Hindlimb muscle (tissue), 1 donor: ENCODE results near the gene IL6ST. TPM values are rescaled to one million over a fixed set of nuclear protein-coding genes. Genes with fewer than 3 reads are reported as not detected.

Source experiments
- DNase-seq: peaks from one replicate; pipeline ENCODE4 v3.0.0-alpha.2; 2013
- polyA plus RNA-seq: library from polyadenylated mRNA; unstranded; fragments of 120-200 nt; gene quantifications from one replicate; pipeline ENCODE4 v1.2.1, GENCODE V29; 2013; ENCODE audit not compliant: insufficient read length

Gene IL6ST
- polyA plus RNA-seq, 1 donor, result 52.5 TPM

DNA sequence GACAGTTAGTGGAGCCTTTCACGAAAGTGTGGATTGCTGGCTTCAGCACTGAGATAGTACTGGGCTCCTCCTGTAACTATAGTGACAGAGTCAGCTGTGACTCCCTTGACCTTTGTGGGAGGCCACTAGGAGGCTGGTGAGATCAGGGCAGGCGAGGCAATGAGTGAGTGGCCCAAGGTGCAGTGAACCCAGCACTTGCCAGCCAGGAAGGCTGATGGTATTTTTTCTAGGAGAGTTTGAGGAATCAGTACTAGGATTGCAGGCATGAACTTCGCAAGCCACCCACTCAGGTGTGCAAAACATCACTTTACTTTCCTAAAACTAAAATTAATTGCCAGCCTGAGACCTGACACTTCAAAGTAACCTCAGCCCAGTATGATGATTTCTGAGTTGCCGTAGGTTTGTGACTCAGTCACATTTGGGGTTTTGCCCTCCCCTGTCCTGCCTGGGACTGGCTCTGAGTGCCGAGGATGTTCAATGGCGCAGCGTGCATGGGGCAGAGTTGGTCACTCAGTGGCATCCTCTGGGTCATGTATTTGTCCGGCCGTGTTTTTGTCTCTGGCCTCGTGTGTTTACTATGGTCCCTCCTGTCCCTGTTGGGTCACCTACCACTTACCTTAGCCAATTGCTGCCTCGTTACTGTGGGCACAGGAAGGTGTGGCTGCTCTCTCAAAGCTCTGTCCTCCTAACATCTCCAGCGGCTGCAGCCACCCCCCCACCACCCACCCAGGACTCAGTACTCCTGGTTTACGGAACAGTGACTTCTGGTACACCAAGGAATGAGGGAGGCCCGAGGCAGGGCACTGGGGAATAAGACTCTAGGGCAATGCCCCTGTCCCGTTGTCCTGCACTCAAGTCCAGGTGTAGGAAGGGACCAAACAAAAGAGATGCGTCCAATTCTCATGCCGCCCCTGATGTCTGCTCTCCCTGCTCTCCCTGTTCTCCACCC is 76.4 kb downstream of the IL6ST start:
- no peak for DNase-seq

DNA sequence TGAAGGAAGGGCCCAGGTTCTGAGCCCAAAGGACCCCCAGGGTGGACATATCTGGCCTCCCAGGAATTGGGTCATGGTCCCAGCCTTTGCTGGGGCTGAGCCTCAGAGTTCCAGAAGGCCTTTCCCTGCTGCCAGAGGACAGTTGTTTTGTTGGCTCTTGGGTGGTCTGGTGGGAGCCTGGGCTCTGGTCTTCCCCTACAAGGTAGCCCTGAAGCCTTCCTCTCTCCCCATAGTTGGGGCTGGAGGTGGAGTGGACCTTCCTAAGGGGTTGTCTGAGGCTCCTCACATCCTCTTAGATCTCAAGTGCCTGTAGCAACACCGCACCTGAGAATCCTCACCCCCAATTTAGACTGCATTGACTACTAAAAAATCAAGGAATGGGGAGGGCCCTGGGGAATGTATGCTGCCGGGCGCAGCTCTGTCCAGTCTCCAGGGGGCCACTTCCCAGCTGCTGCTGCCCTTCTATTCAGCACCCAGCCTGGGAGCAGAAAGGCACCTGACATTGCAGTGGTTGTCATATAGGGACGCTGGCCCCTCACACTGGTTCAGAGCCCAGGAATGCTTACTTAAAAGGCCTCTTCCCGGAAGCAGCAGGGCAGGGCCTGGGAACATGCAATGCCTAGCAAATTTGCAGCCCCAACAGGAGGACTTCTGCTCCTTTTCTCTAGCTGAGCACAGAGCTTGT is 77.2 kb downstream of the IL6ST start:
- DNase-seq, result no peak

DNA sequence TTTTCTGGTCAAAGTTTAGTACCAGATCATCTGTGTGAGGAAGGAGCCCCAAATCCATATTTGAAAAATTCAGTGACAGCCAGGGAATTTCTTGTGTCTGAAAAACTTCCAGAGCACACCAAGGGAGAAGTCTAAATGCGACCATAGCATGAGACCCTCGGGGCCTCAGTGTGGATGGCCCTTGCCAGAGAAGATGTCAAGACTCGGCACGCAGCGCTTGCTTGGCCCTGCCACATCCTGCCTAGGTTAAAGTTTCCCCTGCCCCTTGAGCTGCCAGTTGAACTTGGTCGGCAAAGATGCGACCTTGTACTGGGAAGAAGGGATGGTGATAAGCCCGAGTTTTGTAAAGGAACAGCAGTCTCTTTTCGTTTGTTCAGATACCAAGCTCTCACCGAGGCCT is 77.8 kb downstream of the IL6ST start:
- DNase-seq, result no peak

DNA sequence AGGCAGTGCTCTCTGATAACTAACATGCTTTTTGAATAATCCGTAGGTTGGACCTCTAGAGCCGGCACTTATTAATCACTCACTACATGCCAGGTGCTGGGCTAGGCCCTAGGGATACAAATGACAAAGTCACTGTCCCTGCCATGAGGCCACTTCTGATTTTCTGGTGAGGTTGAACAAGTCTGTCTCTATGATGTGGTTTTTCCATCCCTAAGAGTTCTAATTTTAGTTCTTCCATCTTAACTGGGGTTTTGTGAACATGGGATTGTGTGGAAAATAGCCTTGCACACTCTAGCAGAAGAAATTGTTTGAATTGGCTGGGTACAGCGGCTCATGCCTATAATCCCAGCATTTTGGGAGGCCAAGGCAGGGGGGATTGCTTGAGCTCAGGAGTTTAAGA is 79.0 kb downstream of the IL6ST start:
- DNase-seq, result no peak

DNA sequence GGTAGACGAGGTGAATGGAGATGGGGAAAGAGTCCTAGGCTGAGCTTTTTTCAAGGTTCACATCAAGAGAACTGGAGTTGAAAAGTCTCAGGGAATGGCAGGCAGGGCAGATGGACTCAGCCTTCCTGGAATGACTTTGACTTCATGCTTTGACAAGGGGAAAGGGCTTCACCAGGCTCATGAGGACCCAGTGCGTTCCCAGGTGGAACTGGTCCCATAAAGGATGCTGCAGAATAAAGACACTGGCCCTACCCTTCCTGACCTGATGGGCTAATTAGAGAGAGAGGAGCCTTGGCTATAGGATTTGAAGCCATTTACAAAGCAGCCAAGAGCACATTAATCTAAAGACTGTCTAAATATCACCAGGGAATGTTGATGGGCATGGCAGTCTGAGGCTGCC is 79.8 kb downstream of the IL6ST start:
- DNase-seq, result no peak

DNA sequence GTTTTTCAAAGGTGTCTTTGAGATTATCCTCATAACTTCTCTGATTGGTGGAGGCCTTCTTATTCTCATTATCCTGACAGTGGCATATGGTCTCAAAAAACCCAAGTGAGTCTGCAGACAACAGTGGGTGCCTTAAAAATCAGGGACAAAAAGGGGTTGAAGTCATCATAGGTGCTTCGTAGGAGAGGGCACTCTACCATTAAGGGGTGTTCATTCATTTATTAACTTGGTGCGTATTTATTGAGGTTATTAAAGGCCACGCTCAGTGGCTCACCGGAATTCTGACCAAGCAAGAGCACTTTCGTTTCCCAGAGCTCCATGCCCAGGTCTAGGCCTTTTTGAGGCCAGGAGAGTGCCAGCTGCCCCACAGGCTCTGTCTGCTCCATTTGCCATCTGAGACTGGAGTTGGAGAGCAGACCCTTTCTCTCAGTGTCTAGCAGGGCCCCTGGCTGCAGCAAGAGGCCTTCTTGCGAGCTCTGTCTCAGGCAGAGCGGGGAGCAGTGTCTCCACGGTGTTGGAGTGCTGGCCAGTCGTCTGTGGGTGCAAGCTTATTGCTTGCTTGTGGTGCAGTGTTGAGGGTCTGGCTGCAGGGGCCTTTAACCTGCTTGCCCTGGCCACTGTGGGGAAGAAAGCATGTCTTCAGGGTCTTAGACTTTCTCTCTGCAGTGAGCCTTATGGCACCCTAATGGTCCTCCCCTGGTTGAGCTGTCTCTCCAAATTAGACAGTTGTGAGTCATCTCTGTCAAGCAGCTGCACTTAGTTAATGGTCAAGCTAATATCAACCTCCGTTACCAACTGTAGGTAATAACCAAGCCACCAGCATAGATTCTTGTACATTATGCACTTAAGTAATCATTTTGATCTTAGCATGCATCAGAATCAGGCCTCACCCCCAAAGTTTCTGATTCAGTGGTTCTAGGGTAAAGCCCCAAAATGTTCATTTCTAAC is 81.0 kb downstream of the IL6ST start:
- DNase-seq, result no peak

DNA sequence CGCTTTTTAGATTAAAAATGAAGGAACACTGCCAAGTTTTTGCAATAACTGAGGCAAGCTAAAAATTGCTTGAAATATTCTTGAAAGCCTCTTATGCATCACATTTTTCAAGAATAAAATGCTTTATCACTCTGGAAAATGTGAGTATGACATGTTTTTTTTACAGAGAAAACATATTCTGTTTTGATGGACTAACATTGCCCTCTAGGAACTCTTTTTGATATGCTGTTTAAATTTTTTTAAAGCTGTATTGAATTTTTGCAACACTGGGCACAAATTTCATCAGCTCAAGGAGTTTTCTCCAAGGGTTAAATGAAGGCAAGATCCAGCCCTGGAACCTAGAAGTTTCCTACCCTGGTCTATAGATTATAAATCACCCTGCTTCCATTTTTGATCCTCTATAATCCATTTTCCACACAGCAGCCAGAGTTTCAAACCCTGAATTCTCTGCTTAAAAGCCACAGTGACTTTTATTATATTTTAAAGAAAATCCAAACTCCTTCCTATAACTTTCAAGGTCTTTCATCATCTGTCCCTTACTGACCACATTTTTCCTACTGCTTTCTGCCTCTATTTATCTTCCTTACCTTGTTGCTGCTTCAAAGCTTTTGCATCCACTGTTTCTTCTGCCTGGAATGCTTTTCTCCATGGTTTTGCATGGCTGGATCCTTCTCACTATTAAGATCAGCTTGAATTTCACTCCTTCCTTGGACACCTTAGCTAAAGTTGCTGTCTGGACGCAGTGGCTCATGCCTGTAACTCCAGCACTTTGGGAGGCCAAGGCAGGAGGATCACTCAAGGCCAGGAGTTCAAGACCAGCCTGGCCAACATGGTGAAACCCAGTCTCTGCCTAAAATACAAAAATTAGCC is 82.7 kb downstream of the IL6ST start:
- DNase-seq, result no peak

DNA sequence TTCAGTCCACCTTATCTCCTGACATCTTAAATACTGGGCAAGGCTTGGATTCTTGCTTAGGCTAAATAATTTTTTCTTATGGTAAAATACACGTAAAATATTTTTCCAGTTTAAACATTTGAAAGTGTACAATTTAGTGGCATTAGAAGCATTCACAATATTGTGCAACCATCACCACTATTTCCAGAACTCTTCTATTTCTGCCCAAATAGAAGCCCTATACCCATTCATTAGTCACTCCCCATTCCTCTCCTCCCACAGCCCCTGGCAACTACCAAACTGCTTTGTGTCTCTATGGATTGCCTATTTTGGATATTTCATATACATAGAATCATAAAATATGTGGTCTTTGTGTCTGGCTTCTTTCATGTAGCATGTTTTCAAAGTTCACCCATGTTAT is 86.0 kb downstream of the IL6ST start:
- no peak for DNase-seq

DNA sequence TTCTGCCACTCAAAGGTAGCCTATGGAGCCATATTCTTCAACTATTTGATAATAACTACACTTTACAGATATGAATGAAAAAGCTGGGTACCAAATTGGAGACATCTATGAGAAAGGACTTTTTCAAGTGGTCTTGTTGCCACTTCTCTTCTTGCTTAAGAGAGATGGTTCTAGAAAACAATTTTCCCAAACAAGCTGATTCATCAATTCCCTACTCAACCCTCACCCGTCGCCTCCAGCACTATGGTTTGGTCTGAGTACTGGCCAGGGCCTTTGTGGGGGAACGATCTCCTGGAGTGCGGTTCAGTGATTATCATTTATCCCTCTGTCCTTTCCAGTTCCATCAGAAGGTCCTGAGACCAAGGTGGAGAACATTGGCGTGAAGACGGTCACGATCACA is 86.8 kb downstream of the IL6ST start:
- no peak for DNase-seq

DNA sequence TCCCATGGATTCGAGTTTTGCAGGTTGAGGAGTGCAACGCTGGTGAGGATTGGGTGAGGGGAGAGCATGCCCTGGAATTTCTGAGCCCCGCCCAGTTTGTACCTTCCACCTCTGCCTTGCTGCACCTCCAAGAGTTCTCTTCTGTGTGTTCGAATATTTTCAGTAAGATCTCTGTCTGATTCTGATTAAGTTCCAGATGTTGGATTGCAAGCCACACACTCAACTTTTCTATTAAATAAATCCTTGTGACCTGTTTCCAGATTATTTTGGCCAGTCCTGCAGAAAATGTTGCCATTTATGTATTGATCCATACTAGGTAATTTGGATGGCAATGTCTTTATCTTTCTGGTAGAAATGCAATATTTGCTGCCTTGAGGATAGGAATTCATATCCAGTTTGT is 89.5 kb downstream of the IL6ST start:
- DNase-seq, result no peak

DNA sequence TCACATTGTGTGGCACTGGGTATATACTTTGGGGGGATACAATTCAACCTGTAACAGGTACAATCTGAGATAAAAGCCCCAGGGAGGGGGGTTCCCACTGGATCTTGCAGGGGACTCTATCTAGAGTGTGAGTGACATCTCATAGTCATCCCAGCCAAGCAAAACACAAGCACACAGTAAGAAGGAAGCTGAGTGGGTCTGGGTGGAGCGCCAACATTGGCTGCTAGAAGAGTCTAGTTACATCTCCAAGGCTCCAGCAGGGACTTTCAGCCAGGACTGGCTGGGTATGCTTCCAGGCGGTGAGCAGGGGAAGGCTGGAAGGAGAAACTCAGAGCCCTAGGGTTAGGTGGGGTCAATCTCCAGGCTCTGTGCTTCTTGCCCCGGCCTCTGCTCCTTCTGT is 90.6 kb downstream of the IL6ST start:
- no peak for DNase-seq

DNA sequence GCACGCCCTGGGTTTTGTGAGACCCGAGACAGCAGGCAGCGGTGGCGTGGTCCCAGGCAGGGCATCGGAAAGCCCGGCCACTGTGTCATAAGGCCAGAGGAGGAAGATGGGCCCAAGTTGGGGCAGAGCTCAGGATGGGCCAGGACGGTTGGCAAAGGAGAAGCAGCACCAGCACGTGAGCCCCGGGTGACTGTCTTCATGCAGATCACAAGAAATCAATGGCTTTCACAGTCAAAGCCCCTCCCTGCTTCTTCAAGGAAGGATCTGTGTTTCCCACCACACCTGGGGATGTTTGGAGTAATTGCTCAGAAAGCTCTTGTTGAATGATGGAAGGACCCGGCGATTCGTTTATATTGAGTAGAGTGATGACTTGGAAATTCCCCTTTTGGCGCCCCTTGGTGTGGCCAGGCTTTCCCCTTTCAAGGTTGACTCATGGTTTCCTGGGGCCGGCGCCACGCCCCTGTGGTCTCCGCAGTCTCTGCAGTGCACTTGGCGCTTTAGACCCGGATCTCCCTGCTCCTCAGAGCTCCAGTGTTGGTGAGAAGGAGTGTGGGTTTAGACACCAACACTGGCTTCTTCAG is 91.6 kb downstream of the IL6ST start:
- no peak for DNase-seq

DNA sequence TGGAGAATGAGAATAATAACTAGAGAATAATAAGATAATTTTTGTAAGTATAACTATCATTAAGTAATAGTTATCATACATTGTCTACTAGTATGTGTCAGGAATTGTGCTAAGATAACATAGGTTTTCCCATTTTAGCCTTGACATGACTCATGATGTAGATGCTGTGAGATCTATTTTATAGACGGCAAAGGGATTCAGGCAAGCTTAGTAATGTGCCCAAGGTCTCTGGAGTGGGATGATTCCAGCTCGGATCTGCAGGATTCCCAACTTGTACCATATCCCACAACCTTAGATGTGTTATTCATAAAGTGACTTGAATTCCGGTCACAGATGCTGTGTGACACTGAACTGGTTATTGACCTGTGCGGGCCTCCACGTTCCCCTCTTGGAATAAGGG is 92.1 kb downstream of the IL6ST start:
- DNase-seq, result no peak

DNA sequence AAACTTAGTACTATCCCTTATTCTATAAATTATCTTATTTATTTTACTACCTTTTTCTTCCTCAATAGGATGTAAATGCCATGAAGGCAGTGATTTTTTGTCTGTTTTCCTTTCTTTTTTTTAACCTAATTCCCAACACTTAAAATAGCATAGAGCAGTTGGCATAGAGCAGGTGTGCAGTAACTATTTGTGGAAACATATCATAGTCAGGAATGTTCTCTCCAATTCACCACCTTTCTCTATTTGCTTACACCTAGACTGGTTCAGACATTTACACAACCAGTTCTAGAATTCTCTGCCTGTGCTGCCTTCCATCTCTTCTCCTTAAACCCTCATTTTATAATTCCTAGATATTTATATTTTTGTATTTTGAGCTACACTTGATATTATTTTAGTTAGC is 94.0 kb downstream of the IL6ST start:
- no peak for DNase-seq

DNA sequence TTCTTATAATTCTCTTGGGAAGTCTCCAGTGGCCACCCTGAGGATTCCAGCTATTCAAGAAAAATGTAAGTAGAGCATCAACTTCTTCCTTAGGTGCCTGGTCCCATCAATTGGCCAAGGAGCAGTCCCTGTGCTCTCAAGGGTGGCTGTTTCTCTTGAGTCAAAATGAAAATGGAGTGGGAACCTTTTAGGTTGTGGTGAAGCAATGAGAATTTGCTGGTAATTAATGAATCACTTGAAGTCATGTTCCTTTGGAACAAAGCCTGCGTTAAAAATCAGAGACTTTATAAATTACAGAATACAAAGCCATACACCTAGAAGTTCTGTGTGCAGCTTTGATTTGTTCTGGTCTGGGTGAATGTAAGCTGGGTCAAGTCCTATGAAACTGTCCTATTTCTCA is 94.7 kb downstream of the IL6ST start:
- no peak for DNase-seq

DNA sequence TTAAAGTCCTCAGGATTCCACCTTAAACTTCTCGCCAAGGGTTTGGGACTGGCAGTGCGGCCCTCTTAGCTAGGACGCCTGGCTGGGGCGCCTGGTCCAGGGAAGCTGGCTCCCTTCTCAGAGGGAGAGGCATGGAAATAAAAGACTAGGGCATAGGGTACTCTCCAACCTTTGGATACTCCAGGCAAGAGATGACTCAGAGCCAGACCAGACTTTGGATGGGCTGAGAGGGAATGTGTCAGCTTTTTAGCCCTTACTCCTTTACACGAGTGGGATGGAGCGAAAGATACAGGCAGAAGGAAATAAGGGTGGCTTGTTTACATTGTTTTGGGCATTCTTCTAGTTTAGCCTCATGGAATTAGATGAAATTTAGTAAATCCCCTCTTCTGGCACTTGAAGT is 95.4 kb downstream of the IL6ST start:
- no peak for DNase-seq

DNA sequence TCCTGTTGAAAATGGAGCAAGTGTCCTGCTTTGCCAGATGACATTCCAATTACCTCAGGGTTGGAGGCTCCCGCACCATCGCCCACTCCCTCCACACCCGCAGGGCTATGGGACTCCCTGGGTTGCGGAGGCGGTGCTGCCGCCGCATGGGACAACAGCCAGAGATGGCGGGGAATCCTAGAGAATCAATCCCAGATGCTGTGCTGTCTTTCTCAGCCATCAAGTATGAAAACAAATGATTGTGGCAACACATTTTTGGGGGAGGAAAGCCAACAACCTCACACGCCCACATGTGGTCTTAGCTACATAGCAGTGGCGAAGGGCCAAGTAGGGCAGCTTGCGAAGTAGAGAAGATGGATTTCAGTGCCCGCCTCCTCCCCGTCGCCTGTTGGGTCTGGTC is 96.9 kb downstream of the IL6ST start:
- DNase-seq, result peak; percentile 19

DNA sequence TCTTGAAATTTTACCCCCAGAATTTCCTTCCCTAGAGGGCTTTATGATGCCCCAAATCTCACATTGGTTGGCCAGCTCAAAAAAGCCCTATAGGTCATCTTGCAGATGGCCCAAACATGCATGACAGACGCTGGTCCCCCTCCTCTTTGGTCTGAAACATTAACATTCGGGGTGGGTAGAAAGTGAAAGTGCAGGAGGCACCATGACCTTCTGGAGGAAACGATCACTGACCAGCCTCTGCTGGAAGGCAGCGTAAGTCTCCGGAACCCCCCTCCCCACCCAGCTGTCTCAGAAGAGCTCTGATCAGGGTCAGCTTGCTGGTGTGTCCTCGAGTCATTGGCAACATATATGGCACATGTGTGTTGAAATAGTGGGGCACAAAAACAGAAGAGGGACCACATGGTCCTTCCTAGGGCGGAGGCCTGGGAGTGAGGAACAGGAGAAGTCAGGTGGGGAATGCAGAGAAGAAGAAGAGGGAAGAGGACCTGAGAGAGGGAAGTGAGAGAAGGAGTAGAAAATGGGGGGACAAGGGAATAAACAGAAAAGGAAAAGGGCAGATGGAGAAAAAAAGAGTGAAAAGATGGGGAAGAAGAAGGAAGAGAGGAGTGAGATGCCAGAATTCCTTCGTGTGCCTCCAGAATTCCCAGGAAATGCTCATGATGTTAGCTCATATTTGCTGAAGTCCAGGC is 97.4 kb downstream of the IL6ST start:
- no peak for DNase-seq

DNA sequence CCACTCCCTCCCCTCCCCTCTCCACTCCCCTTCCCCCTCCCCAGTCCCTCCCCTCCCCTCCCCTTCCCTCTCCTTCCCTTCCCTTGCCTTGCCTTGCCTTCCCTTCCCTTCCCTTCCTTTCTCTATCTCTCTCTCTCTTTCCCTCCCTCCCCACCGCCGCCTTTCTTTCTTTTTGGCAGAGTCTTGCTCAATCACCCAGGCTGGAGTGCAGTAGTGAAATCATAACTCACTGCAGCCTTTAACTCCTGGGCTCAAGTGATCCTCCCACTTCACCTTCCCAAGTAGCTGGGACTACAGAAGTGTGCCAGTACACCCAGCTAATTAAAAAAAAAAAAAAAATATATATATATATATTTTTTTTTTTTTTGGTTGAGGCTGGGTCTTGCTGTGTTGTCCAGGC is 98.1 kb downstream of the IL6ST start:
- DNase-seq, result no peak

DNA sequence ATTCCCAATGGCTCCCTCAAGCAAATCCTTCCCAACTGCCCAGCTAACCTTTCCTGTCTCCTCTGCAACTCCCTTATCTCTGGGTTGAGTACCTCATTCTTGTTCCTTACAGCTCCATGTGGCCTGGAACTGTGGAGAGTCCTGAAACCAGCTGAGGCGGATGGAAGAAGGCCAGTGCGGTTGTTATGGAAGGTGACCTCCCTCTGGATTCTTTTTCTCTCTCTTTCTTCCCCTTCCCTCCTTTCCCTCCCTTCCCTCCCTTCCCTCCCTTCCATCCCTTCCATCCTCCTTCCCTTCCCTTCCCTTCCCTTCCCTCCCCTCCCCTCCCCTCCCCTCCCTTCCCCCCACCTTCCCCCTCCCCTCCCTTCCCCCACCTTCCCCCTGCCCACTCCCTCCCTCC is 98.5 kb downstream of the IL6ST start:
- no peak for DNase-seq

DNA sequence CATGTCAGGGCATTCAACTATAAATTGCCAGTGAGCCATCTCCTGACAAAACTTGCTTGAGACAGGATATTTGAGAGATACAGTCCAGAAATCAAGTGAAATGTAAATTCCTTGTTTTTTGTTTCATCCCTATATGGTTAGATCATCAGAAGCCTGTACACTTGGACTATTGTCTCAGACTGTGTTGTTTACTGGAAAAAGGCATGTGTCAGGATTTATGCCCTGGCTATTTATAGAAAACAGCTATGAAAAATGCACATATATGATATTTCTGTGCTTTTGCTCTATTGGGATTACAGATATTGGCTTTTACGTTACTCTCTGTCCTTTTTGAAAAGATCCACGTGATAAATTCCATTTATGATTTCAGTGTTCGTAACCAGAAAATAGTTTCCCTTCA is 99.4 kb downstream of the IL6ST start:
- no peak for DNase-seq
